Pancreas (tissue), 10 donors: ENCODE measurements around the gene WFDC9. TPM values are rescaled to one million over a fixed set of nuclear protein-coding genes. Genes with fewer than 3 reads are reported as not detected.
"Not testable (repeated sequence)": the region's sequence is repeated elsewhere in the genome, so short reads cannot be mapped to it uniquely, and the experiment has no call there.

Experiments
- ATAC-seq, 4 donors: fragments of 200-7000 bp; cut with Tn5 transposase; one replicate each; pipeline versions ENCODE4 v1.8.0 to v1.9.1; 2020; ENCODE audit warnings: mild to moderate bottlenecking in 4 of 4, moderate library complexity in 4 of 4
- DNase-seq, 6 donors: peaks; one replicate each; pipeline ENCODE4 v3.0.0-alpha.2; 2020
- FAIRE-seq: peaks from 2 replicates; lab custom pipeline; 2012; peaks lifted over from hg19 to GRCh38; lab: Jason Lieb, UNC
- H3K27ac ChIP-seq, 4 donors: fragments of 200-600 bp; sonication (generic); 1 replicate in 3 of 4; 2 replicates in 1 of 4; pipeline versions ENCODE4 v1.5.0 to v1.8.0; 2020
- H3K27me3 ChIP-seq, 4 donors: fragments of 200-600 bp; one replicate each; pipeline ENCODE4 v1.8.0; 2021
- H3K36me3 ChIP-seq, 3 donors: fragments of 200-600 bp; sonication (generic) in 1 of 3; one replicate each; pipeline versions ENCODE4 v1.5.0 to v1.8.0; 2020 to 2021
- H3K4me1 ChIP-seq, 3 donors: fragments of 200-600 bp; one replicate each; pipeline ENCODE4 v1.8.0; 2021
- H3K4me3 ChIP-seq, 4 donors: fragments of 200-600 bp; sonication (generic) in 2 of 4; one replicate each; pipeline versions ENCODE4 v1.5.0 to v1.8.0; 2020 to 2021
- H3K9me3 ChIP-seq, 4 donors: fragments of 200-600 bp; one replicate each; pipeline ENCODE4 v1.8.0; 2021
- WGBS, 2 donors: extraction: QIAGEN DNeasy Blood & Tissue Kit; methylation state at CpG; one replicate each; pipeline ENCODE4 v1.1.7; 2013; 5-methylcytosine and 5-hydroxymethylcytosine counted together
- intact Hi-C, 3 donors: fragments of 100-400 bp; cut with DNase I; formaldehyde crosslinking; loops; one replicate each; pipeline versions ENCODE4 v1.11.1 to v1.14.2; 2022
- polyA plus RNA-seq, 2 donors: library from polyadenylated mRNA; stranded (reverse); fragments of 200-250 nt; gene quantifications; one replicate each; pipeline ENCODE4 v1.2.3, GENCODE V29; 2013
- total RNA-seq, 6 donors: library from RNA; stranded (reverse); fragmentation: NEBNext Ultra II Directional in 4 of 6; extraction: Animal tissue kit (Norgen Biotek cat#: 25700) in 4 of 6; gene quantifications; one replicate each; pipeline versions ENCODE4 v1.2.1 to v1.2.4, GENCODE V29; 2021 to 2023
- TF ChIP-seq, protein P1 (sequence below), 4 donors: fragments of 200-600 bp; sonication (generic) in 3 of 4; IDR thresholded peaks; one replicate each; pipeline versions ENCODE4 v1.5.0 to v1.8.0; 2021; ENCODE audit warnings: antibody characterized with exemption in 4 of 4
- donor health status: healthy with polysubstance abuse.
- donor health status: DM: no; HTN: no; CAD: no; lungs with moderate emphysema.
- donor health status: DM: no; HTN: no; CAD: no.
- donor health status: control.
- donor health status: control.
- donor health status: Bipolar disorder and iron deficiency.
- donor health status: DM: yes; HTN: yes; CAD: no.
- donor health status: DM: no; HTN: no; CAD: no.
- donor health status: DM: no; HTN: no; CAD: no.
- donor health status: DM: yes; HTN: yes; CAD: no.

WFDC9 gene
- total and polyA plus RNA-seq, 8 donors = not detected

DNA sequence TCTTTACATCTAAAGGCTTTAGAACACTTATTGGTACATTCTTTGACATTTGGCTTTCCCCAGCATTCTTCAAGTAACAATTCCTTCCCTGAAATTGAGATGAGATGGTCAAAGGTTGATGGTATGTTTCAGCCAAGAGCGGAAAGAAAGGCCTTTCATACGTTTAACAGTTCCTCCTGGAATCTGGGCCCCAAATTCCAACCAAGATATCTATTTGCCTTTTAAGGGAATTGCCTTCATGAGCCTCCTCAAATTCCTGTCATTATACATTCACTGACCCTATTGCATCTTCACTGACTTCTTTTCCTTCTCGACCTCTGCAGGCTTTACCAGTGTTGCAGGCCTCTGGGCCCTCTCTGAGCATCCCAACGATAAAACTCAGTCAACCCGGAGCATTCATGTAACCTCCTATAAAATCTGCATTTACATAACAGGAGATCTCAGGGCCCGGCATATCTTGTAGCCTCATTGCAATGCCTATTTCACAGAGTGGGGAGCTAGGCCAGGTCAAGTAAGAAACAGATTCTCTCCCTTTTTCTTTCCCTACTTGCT lies 18.3 kb upstream of the WFDC9 start:
- no peak for FAIRE-seq
- Histone ChIP-seq H3K9me3 (no peaks in the 10 kb centered on the region), H3K4me1 (no peaks in the 10 kb centered on the region), H3K36me3 (no peaks in the 10 kb centered on the region), H3K27me3 (no peaks in the 10 kb centered on the region), H3K4me3 (no peak overlapping the region), H3K27ac (no peak overlapping the region)
- ATAC-seq = no peak
- no peak for DNase-seq
- TF ChIP-seq, protein P1, sequence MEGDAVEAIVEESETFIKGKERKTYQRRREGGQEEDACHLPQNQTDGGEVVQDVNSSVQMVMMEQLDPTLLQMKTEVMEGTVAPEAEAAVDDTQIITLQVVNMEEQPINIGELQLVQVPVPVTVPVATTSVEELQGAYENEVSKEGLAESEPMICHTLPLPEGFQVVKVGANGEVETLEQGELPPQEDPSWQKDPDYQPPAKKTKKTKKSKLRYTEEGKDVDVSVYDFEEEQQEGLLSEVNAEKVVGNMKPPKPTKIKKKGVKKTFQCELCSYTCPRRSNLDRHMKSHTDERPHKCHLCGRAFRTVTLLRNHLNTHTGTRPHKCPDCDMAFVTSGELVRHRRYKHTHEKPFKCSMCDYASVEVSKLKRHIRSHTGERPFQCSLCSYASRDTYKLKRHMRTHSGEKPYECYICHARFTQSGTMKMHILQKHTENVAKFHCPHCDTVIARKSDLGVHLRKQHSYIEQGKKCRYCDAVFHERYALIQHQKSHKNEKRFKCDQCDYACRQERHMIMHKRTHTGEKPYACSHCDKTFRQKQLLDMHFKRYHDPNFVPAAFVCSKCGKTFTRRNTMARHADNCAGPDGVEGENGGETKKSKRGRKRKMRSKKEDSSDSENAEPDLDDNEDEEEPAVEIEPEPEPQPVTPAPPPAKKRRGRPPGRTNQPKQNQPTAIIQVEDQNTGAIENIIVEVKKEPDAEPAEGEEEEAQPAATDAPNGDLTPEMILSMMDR (IDR thresholded peaks at IDR 0.05) = no peak
- intact Hi-C loops = no loop called here
- WGBS, 2 donors = 76 to 96% methylated on average over 6 of the region's 6 CpGs

DNA sequence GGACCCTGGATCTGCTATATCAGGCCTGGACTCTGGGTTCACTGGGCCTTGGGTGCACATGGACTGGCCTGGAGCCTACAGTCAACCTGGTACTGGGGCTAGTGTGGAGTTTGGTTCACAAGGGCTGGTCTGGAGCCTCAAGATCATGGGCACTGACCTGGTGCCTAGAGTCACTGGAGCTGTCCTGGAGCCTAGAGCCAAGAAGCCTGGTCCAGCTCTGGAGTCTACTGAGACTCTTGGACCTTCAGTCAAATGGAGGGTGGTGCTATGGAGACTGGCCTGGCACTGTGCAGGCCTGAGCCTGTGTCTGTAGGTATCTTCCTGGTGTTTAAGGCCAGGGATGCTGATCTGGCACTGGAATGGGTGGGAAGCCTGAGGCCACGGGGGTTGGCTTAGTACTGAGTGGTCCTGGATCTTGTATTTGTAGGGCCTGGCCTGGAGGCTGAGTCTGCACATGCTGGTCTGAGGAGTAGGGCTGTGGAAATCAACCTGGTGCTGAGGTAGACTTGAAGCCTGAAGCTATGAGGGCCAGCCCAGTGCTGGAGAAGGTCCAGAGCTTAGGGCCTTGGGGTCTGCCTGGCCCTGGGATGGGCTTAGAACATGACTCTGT lies 16.5 kb upstream of the WFDC9 start:
- Histone ChIP-seq H3K36me3 (no peaks in the 10 kb centered on the region), H3K4me3 (no peak overlapping the region), H3K27me3 (no peaks in the 10 kb centered on the region), H3K4me1 (no peaks in the 10 kb centered on the region), H3K9me3 (no peaks in the 10 kb centered on the region), H3K27ac (no peak overlapping the region)
- intact Hi-C loops = no loop called here
- WGBS, 2 donors = 73 to 89% methylated on average over 1 of the region's 1 CpG
- no peak for ATAC-seq
- peak in 1 of 6 donors; percentile 22 for DNase-seq
- TF ChIP-seq, protein P1 (IDR thresholded peaks at IDR 0.05) = no peak
- FAIRE-seq = no peak

DNA sequence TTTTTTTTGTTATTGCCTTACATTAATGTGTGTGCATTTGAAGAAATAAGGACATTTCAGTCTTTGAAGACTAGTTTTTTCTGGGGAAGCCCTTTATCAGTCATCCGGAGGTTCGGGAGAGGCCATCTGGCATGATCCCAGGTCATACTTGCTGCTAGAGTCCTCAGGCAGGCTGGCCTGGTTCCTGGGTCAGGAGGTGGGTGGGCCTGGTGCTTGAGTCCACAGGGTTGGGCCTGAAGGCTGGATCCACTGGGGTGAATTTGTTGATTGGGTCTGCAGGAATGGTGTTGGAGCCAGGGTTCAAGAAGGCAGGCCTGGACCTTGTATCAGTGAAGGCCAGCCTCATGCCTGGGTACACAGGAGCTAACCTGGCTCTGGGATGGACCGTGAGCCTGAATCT lies 15.8 kb upstream of the WFDC9 start:
- TF ChIP-seq, protein P1 (IDR thresholded peaks at IDR 0.05) = no peak
- Histone ChIP-seq H3K36me3 (no peaks in the 10 kb centered on the region), H3K27ac (no peak overlapping the region), H3K4me1 (no peaks in the 10 kb centered on the region), H3K27me3 (no peaks in the 10 kb centered on the region), H3K4me3 (no peak overlapping the region), H3K9me3 (no peaks in the 10 kb centered on the region)
- DNase-seq = no peak
- WGBS, 2 donors = 66 to 70% methylated on average over 3 of the region's 3 CpGs
- no peak for ATAC-seq
- no peak for FAIRE-seq
- intact Hi-C loops = no loop called here

DNA sequence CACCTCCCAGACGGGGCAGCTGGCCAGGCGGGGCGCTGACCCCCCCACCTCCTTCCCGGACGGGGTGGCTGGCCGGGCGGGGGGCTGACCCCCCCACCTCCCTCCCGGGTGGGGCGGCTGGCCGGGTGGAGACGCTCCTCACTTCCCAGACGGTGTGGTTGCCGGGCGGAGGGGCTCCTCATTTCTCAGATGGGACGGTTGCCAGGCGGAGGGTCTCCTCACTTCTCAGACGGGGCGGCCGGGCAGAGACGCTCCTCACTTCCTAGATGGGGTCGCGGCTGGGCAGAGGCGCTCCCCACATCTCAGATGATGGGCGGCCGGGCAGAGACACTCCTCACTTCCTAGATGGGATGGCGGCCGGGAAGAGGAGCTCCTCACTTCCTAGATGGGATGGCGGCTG lies 14.8 kb upstream of the WFDC9 start:
- FAIRE-seq, ATAC-seq: not testable (repeated sequence)
- 85 to 87% methylated on average over 22 to 28 of the region's 28 CpGs for WGBS, 2 donors

DNA sequence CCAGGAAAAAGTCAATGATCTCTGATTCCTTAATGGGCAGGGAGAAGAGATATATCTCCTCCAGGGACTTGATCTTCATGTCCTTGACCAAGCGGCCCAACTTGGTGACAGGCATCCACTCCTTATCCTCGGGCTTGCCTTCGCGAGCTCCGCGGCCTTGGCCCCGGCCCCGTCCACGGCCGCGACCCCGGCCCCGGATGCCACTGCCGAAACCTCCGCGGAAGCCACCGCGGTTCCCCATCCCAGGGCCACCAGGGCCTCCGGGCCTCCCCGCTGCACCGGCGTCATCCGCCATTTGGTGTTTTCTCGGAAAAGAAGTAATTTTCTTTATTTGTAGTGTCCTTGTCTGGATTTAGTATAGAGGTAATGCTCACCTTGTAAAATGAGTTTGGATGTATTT lies 10.0 kb upstream of the WFDC9 start:
- DNase-seq, H3K9me3 ChIP-seq, ATAC-seq, H3K4me1 ChIP-seq, H3K4me3 ChIP-seq, H3K36me3 ChIP-seq, intact Hi-C loops, H3K27me3 ChIP-seq, H3K27ac ChIP-seq, FAIRE-seq: not testable (repeated sequence)
- 91 to 94% methylated on average over 14 to 24 of the region's 24 CpGs for WGBS, 2 donors

More for the DNA sequence above, 14.8 kb upstream of the WFDC9 start:
- intact Hi-C loops, H3K27ac ChIP-seq, H3K4me3 ChIP-seq, H3K36me3 ChIP-seq, H3K4me1 ChIP-seq, H3K9me3 ChIP-seq, H3K27me3 ChIP-seq: not testable (repeated sequence)
- DNase-seq = peak in 1 of 6 donors; percentile 43

DNA sequence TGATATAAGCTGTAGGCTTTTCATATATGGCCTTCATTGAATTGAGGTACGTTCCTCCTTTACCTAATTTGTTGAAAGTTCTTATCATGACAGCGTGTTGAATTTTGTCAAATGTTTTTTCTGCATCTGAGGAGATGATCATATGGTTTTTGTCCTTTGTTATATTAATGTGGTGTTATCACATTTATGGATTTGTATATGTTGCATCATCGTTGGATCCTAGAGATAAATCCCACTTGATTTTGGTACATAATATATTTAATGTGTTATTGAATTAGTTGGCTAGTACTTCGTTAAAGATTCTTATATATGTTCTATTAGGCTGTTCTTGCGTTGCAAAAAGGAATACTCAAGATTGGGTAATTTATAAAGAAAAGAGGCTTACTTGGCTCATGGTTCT lies 8.6 kb upstream of the WFDC9 start:
- Histone ChIP-seq H3K36me3 (no peaks in the 10 kb centered on the region), H3K9me3 (no peaks in the 10 kb centered on the region), H3K4me1 (no peaks in the 10 kb centered on the region), H3K4me3 (no peak overlapping the region), H3K27me3 (no peaks in the 10 kb centered on the region), H3K27ac (no peak overlapping the region)
- ATAC-seq (no peak), DNase-seq (no peak), FAIRE-seq (no peak)
- TF ChIP-seq, protein P1 (IDR thresholded peaks at IDR 0.05) = no peak
- WGBS, 2 donors = 65 to 79% methylated on average over 5 of the region's 5 CpGs
- intact Hi-C loops = no loop called here
